ENCODE measurements around the gene GPR176. TPM values are rescaled to one million over a fixed set of nuclear protein-coding genes. Genes with fewer than 3 reads are reported as not detected.

The GPR176 gene
- total RNA-seq, 2 donors from 2014 or later = 11.0 to 24.2 TPM

GRCh38 chr15:39781147-39781966 lies 138.7 kb downstream of the GPR176 start:
- no peak for DNase-seq (ENCODE audit: low spot score)
- intact Hi-C loops (cut with DNase I) = no loop called here

GRCh38 chr15:39778021-39778420 lies 142.0 kb downstream of the GPR176 start:
- no peak for DNase-seq (ENCODE audit: low spot score)
- intact Hi-C loops (cut with DNase I) = no loop called here

DNA sequence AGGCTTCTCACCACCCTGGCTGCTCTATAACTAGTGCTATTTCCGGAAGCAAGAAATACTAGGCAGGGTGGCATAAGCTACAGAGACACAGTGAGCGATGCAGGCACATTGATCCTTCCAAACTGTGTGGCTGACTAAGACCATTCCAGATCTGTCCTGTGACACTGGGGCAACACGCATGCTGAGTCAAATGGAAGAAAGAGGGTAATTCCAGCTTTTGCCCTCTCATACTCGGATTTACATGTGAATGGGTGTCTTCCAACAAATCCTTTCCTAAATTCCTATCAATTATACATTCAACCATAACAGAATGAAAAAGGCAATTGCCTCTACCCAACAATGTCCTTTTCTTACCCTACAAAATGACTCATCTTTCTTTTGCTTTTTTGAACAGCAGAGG lies 142.6 kb downstream of the GPR176 start:
- intact Hi-C loops (cut with DNase I) = no loop called here

GRCh38 chr15:39776068-39776467 lies 144.0 kb downstream of the GPR176 start:
- no peak for DNase-seq (ENCODE audit: low spot score)
- intact Hi-C loops (cut with DNase I) = no loop called here

More for the DNA sequence above, 142.6 kb downstream of the GPR176 start:
- no peak for DNase-seq (ENCODE audit: low spot score)

GRCh38 chr15:39774688-39775267 lies 145.3 kb downstream of the GPR176 start:
- intact Hi-C loops (cut with DNase I) = no loop called here
- no peak for DNase-seq (ENCODE audit: low spot score)

- intact Hi-C loops (cut with DNase I) = no loop called here
- no peak for DNase-seq (ENCODE audit: low spot score)
These were observed 149.0 kb downstream of the GPR176 start for GRCh38 chr15:39770748-39771689.

DNA sequence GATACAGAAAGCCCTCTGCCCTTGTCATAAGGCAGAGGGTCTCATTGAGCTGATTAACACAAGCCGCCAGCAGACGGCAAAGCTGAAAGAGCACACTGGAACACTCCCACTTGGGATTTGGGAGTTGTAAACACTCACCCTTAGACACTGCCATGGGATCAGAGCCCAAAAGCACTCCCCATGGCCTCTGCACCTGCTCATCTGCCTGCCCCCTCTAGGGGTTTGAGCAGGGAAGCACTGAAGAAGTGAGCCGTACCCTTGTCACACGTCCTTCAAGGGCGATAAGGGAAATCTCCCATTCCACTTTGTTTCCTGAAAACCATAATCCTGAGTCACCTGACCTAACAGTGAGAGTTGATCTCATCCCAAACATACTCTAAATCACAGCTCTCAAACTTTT lies 152.1 kb downstream of the GPR176 start:
- DNase-seq (ENCODE audit: low spot score) = no peak
- intact Hi-C loops (cut with DNase I) = no loop called here

DNA sequence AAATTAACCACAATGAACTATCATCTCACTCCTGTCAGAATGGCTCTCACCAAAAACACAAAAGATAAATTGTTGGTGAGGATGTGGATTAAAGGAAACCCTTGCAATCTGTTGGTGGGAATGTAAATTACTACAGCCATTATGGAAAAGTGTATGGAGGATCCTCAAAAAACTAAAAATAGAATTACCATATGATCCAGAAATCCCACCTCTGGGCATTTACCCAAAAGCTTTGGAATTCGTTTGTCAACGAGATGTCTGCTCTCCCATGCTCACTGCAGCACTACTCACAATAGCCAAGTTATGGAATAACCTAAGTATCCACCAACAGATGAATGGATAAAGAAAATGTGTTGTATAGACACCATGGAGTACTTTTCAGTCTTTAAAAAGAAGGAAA lies 159.1 kb downstream of the GPR176 start:
- no peak for DNase-seq (ENCODE audit: low spot score)
- intact Hi-C loops (cut with DNase I) = loop anchor here in 1 of 2 donors (5.0 kb wide), 1 partner anchor 1049 kb away; no protein-coding TSS in a partner anchor

DNA sequence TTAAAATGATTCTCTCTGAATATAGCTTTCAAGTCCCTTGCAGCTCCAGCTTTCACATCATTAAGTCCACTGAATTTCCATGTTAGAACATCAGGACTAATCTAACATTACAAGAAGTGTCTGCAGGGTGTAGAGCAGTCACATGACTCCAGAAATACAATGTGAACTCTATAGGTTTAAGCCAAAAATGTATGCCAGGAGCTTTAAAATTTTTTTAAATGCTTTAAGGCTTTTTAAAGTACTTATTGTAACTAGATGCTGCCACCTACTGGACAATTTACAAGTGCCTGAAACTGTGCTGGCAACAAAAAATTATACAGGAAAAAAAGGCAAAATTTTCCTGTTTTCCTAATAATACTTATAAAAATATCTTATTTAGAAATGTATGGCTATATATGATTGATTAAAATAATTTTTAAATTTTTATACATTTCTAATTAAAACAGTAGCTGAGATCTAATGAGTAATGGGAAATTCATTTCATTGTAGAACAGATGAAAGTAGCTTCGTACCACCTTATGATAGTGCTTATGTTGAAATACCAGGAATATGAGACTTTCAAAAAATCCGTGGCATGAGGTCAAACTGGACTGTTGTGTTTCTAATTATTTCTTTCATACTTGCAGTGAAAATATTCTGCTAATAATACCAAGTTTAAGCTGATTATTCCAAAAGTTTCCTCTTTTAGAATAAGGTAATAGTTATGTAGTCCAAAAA lies 163.1 kb downstream of the GPR176 start:
- intact Hi-C loops (cut with DNase I) = loop anchor here (5.0 to 10.0 kb wide), 2 partner anchors 52 to 1050 kb away; no protein-coding TSS in a partner anchor
- no peak for DNase-seq (ENCODE audit: low spot score)

- intact Hi-C loops (cut with DNase I) = loop anchor here in 1 of 2 donors (10.0 kb wide), 1 partner anchor 48 kb away; no protein-coding TSS in a partner anchor
- no peak for DNase-seq (ENCODE audit: low spot score)
These were observed 167.1 kb downstream of the GPR176 start for GRCh38 chr15:39752991-39753390.

GRCh38 chr15:39752246-39752645 lies 167.8 kb downstream of the GPR176 start:
- intact Hi-C loops (cut with DNase I) = loop anchor here in 1 of 2 donors (10.0 kb wide), 1 partner anchor 47 kb away; no protein-coding TSS in a partner anchor
- DNase-seq (ENCODE audit: low spot score) = no peak

Other genes starting within 250 kb of the GPR176 start
- gene FSIP1, start 137.4 kb downstream of the GPR176 start, total RNA-seq = under 1 TPM; 0.69 to 1.00 TPM
- gene EIF2AK4, start 13.8 kb upstream of the GPR176 start, total RNA-seq = 10 to 100 TPM; 26.2 to 29.5 TPM
- gene SRP14, start 118.9 kb upstream of the GPR176 start, total RNA-seq = 100 to 1,000 TPM; 148 to 160 TPM
- gene BMF, start 188.6 kb upstream of the GPR176 start, total RNA-seq = 1 to 10 TPM; 3.0 to 5.0 TPM
- 1 to 10 TPM in 1 of 2 donors, under 1 TPM in 1; 0.86 to 1.2 TPM for gene BUB1B, start 240.8 kb upstream of the GPR176 start, total RNA-seq

Measured in posterior vena cava (tissue), 2 donors.